Stimulated activated CD4-positive, alpha-beta T cell treated with anti-CD3 and anti-CD28 coated beads, Interleukin-1b, Interleukin-23, amount 100 ng/mL, for 4 hours (primary cell): ENCODE data around the gene SAMD3.
A peak's percentile ranks its signal among the peaks of the same experiment; 100 is the strongest.
"Not testable (repeated sequence)": the region's sequence is repeated elsewhere in the genome, so short reads cannot be mapped to it uniquely, and the experiment has no call there.

Source experiments
- DNase-seq, 2 donors: peaks; one replicate each; pipeline ENCODE4 v3.0.0-alpha.2; 2020; ENCODE audit warnings: low read depth in 2 of 2

The SAMD3 gene

GRCh38 chr6:130222775-130223174, at the start of gene SAMD3:
SAMD3 (minus strand) TSS chr6:130222951; CDS start chr6:130215273, 7,678 bp downstream.
- DNase-seq = no peak

- DNase-seq = no peak
These were observed 47.4 kb upstream of the SAMD3 start for GRCh38 chr6:130269969-130270635.

- DNase-seq = not testable (repeated sequence)
These were observed 42.8 kb upstream of the SAMD3 start for GRCh38 chr6:130265553-130265952.

GRCh38 chr6:130262008-130262407, 39.3 kb upstream of the SAMD3 start:
- DNase-seq = no peak

GRCh38 chr6:130261558-130261957, 38.8 kb upstream of the SAMD3 start:
- not testable (repeated sequence) for DNase-seq

GRCh38 chr6:130260614-130261241, 38.0 kb upstream of the SAMD3 start:
- DNase-seq = peak in 1 of 2 donors; percentile 3

- not testable (repeated sequence) for DNase-seq
These were observed 37.3 kb upstream of the SAMD3 start for GRCh38 chr6:130260050-130260462.

GRCh38 chr6:130259557-130259956, 36.8 kb upstream of the SAMD3 start:
- DNase-seq = no peak

- no peak for DNase-seq
These were observed 36.4 kb upstream of the SAMD3 start for GRCh38 chr6:130259140-130259539.

GRCh38 chr6:130252527-130253237, 29.9 kb upstream of the SAMD3 start:
- no peak for DNase-seq

- DNase-seq = no peak
These were observed 22.5 kb upstream of the SAMD3 start for GRCh38 chr6:130245267-130245666.

- no peak for DNase-seq
These were observed 22.0 kb upstream of the SAMD3 start for GRCh38 chr6:130244728-130245127.

GRCh38 chr6:130240232-130240631, 17.5 kb upstream of the SAMD3 start:
- DNase-seq = no peak

- no peak for DNase-seq
These were observed 17.0 kb upstream of the SAMD3 start for GRCh38 chr6:130239755-130240154.

- DNase-seq = no peak
These were observed 10.6 kb upstream of the SAMD3 start for GRCh38 chr6:130233330-130233729.

GRCh38 chr6:130230531-130230930, 7.8 kb upstream of the SAMD3 start:
- not testable (repeated sequence) for DNase-seq

GRCh38 chr6:130229645-130230044, 6.9 kb upstream of the SAMD3 start:
- DNase-seq = no peak

GRCh38 chr6:130223508-130223907, 757 bp upstream of the SAMD3 start:
- peak; percentile 24 to 27 for DNase-seq

- DNase-seq = no peak
These were observed 4.6 kb downstream of the SAMD3 start for GRCh38 chr6:130218134-130218533.

- DNase-seq = no peak
These were observed 6.1 kb downstream of the SAMD3 start for GRCh38 chr6:130216620-130217019.

- DNase-seq = no peak
These were observed 7.2 kb downstream of the SAMD3 start for GRCh38 chr6:130215526-130215925.

GRCh38 chr6:130212215-130212874, 10.4 kb downstream of the SAMD3 start:
- no peak for DNase-seq
